NCI-H82 treated with DMSO at 0.1 percent for 48 hours (cell line): ENCODE measurements around the gene BTBD9.

Experiments
- DNase-seq: peaks from one replicate; lab custom pipeline; 2025; ENCODE audit not compliant: unreplicated experiment; lab: John Stamatoyannopoulos, UW

Gene BTBD9

DNA sequence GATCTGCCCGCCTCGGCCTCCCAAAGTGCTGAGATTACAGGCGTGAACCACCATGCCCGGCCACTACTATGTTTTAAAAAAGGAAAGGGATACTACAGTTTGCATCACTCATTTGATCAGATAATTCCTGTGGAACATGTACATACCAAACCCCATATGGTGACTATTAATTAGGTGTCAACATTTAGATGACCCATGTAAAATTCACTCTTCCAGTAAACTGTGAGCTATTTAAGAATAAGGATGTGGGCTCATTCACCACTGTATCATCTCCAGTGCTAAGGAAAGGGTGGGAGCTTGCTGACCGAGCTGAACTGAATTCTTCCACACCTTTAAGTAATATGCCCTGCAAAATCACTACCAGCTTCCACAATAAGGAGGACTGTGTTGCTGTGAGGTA is 127.5 kb downstream of the BTBD9 start:
- DNase-seq: no peak

GRCh38 chr6:38510205-38510604 is 129.5 kb downstream of the BTBD9 start:
- no peak for DNase-seq

DNA sequence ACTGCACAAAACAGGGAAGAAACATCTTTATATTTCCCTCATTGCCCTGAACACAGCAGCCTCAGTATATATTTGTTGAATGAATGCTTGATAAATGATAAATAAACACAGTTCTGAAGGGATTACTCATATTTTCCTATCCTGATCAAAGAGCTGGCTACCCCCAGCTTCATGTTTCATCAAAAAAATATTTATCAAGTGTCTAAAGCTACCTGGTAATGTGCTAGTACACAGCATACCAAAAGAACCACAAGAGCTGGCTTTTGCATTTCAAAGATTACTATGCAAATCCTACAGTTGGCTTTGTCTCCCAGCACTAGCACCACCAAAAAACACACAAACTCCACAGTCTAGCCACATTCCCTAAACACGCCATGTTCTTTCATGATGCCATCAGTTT is 130.0 kb downstream of the BTBD9 start:
- DNase-seq: no peak

GRCh38 chr6:38508894-38509293 is 130.8 kb downstream of the BTBD9 start:
- no peak for DNase-seq

GRCh38 chr6:38508286-38508685 is 131.4 kb downstream of the BTBD9 start:
- DNase-seq: no peak

- DNase-seq: no peak
Measured at GRCh38 chr6:38507173-38507572, 132.6 kb downstream of the BTBD9 start.

DNA sequence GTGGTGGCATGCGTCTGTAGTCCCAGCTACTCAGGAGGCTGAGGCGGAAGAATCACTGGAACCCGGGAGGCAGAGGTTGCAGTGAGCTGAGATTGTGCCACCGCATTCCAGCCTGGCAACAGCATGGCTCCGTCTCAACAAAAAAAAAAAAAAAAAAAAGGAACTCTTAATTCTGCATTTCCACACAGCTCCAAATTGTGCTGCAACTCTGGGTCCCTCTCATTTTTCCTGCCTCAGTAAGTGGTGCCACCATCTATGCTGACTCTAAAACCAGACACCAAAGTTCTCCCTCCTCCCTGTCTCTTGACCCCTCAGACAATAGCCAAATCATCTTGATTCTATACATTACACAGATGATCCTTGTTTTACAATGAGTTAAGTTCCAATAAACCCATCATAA is 133.9 kb downstream of the BTBD9 start:
- DNase-seq: no peak

- DNase-seq: no peak
Measured at GRCh38 chr6:38504996-38505395, 134.7 kb downstream of the BTBD9 start.

DNA sequence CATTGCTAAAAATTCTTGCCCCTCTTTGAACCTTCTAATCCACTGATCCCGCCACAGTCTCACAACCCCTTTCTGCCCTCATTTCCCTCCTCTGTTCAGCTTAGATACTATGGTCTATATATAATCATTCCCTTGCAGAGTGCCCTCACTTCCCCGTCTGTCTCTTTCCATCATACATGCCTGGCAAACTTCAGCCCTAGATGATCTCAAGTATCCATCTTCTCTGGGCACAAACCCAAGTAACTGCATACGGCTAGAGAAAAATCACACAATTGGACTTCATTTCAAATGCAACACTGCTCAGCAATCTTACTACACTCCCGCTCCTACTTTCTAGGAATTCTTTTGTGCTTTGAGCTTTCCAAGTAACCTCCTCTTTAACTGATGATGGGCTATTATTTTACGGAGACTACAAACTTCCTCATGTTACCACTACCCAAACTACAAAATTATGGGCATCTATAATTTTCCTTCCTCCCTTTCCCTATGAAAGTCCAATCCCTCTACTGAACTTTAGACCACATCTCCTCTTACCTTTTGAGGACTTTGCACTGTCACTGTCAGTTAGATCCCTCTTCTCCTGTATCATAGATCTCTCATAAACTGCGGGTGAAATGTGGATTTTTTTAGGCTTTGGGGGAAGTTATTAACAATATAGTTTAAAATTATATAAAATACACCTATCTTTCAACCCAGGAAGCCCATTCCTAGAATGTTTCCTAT is 135.6 kb downstream of the BTBD9 start:
- DNase-seq: no peak

- peak; percentile 78 for DNase-seq
Measured at GRCh38 chr6:38503032-38503773, 136.5 kb downstream of the BTBD9 start.

- no peak for DNase-seq
Measured at GRCh38 chr6:38502423-38502822, 137.3 kb downstream of the BTBD9 start.

- DNase-seq: peak; percentile 85
Measured at GRCh38 chr6:38501931-38502330, 137.8 kb downstream of the BTBD9 start.

GRCh38 chr6:38499529-38500096 is 140.1 kb downstream of the BTBD9 start:
- no peak for DNase-seq

GRCh38 chr6:38498805-38499445 is 140.8 kb downstream of the BTBD9 start:
- no peak for DNase-seq

- DNase-seq: no peak
Measured at GRCh38 chr6:38498085-38498484, 141.6 kb downstream of the BTBD9 start.

GRCh38 chr6:38497546-38497945 is 142.2 kb downstream of the BTBD9 start:
- no peak for DNase-seq

GRCh38 chr6:38495922-38496635 is 143.7 kb downstream of the BTBD9 start:
- DNase-seq: no peak

- DNase-seq: no peak
Measured at GRCh38 chr6:38495518-38495917, 144.2 kb downstream of the BTBD9 start.

GRCh38 chr6:38493931-38494547 is 145.7 kb downstream of the BTBD9 start:
- peak; percentile 15 for DNase-seq

- no peak for DNase-seq
Measured at GRCh38 chr6:38492031-38492430, 147.7 kb downstream of the BTBD9 start.

GRCh38 chr6:38489951-38490350 is 149.8 kb downstream of the BTBD9 start:
- DNase-seq: peak; percentile 55
